GM21423 (cell line): ENCODE measurements around the gene NTM.

Experiments used
- ATAC-seq: cut with Tn5 transposase; IDR thresholded peaks from one replicate; pipeline ENCODE4 v1.9.1; 2021; ENCODE audit warnings: mild to moderate bottlenecking, moderate library complexity; ENCODE audit not compliant: unreplicated experiment

NTM gene

DNA sequence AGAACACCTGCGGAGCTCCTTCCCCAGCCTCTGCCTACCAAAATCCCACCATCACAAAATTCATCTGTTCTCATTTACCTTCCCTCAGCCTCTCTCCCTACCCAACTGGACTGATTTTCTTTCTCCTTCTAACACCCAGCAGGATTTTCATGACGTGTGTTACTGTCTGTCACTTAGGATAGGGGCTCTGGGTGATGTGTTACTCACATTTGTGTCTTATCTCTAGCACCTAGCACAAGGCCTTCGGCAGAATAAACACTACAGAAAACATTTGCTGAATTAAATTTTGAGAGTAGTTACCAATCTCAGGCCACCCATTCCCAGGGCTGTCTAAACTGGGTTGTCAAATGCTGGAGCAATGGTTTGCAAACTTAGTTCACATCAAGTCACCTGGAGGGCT lies 88.0 kb downstream of the NTM start:
- no peak for ATAC-seq

- ATAC-seq, result no peak
These were observed 90.5 kb downstream of the NTM start for GRCh38 chr11:131460931-131461330.

DNA sequence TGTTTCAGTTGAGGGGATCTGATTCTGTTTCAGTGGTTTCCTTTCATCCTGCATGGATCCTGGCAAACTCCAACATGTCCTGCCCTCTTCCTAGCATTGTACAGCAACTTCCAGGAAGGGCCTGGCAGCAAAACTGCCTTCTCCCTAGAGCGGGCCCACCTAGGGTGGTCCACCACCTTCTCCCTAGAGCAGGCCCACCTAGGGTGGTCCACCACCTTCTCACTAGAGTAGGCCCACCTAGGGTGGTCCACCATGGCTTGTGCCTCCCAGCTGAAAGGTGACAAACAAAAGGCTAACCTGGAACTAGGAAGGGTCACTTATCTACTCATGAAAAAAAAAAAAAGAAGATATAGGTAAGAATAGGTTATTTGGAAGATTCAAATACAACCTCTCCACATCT lies 92.2 kb downstream of the NTM start:
- no peak for ATAC-seq

- no peak for ATAC-seq
These were observed 92.7 kb downstream of the NTM start for GRCh38 chr11:131463162-131463561.

DNA sequence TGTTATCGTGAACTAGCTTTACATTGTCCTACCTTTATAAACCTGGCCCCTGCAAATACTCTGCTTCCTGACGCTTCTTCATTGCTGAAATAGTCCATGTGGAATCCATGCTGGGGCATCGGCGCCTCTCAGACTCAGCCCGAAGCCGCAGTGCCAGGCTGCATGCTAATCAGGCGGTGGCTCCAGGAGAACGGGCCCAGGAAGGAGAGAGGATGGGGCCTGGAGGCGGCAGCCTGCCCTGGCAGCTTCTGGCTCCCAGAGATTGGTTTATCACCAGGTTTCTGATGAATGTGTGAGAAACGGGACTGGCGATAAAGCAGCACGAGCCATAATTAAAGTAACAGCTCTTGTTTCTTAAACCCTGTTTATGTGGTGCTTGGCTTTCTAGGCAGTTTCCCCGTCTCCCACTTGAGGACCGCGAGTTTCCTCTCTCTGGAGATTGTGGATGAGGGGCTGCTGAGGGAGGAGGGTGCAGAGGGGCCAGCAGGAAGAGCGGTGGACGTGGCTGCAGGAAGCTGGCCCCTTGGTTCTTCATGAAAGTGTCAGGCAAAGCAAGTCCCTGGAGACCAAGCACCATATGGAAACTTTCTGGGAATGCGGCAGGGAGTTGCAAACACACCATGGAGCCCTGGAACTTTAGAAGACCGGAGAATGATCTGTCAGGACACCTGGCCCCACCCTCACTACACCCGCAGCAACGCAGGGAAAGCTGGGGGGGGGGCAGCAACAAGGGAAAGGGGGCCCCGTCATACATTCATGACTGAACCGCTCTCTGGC lies 93.4 kb downstream of the NTM start:
- ATAC-seq, result no peak

GRCh38 chr11:131464461-131464860 lies 94.0 kb downstream of the NTM start:
- ATAC-seq, result no peak

DNA sequence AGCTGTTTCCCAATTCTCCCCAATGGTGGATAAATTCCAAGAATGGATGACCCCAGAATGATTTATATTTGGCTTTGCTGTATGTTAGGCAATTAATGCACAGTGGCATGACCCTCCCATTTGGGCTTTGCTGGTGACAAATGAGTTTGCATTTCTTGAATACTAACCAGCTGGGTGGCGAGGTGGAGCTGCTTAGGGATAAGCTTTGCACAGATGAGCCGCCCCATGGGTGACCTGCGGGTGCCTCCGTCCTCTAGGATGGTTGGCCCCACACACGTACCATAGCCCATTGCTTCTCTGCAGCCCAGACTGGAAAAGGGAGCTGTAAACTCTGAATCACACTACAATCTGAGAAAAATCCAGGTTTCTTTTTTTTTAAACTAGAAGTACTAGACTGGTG lies 94.6 kb downstream of the NTM start:
- ATAC-seq, result no peak

GRCh38 chr11:131465746-131466145 lies 95.3 kb downstream of the NTM start:
- no peak for ATAC-seq

GRCh38 chr11:131467645-131468394 lies 97.4 kb downstream of the NTM start:
- ATAC-seq, result no peak

DNA sequence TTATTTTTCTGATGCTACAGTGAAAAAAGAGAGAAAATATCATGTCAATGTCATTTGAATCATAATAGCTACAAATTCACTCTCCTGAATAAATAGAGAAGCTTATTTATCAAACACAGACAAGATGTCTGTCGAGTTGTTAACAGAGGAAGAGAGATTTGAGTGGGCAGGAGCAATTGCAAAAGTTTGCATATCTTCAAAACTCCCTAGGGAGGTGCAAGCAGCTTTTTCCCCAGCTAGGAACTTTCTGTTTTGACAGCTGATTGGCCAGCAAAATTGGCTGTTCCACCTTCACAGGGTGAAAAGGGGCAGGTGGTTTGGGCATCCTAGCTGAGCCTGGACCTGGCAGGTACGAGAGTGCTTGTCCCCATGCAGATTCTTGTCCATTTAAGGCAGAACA lies 98.2 kb downstream of the NTM start:
- no peak for ATAC-seq

- no peak for ATAC-seq
These were observed 100.0 kb downstream of the NTM start for GRCh38 chr11:131470216-131470925.

GRCh38 chr11:131471976-131472375 lies 101.6 kb downstream of the NTM start:
- no peak for ATAC-seq

DNA sequence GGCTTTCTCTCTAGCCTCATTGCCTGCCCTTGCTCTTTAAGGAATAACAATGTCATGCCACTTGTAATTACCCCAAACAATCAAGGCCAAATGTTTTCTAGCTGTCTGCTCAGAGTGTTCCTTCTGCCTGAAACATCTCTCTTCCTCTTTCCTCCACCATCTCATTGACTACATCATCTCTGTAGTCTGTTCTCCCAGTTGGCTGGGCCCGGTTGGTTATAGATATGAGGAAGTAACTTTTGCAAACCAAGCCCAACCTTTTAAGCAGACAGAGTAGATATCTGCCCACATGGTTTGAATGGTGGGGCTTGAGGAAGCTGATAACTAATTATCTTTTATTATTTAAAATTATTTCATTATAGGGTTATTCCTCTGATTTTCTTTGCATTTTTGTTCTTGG lies 104.5 kb downstream of the NTM start:
- no peak for ATAC-seq

- ATAC-seq, result no peak
These were observed 105.9 kb downstream of the NTM start for GRCh38 chr11:131476266-131476665.

GRCh38 chr11:131478341-131478740 lies 107.9 kb downstream of the NTM start:
- no peak for ATAC-seq

- no peak for ATAC-seq
These were observed 110.9 kb downstream of the NTM start for GRCh38 chr11:131481303-131481702.

GRCh38 chr11:131481971-131482370 lies 111.6 kb downstream of the NTM start:
- no peak for ATAC-seq

DNA sequence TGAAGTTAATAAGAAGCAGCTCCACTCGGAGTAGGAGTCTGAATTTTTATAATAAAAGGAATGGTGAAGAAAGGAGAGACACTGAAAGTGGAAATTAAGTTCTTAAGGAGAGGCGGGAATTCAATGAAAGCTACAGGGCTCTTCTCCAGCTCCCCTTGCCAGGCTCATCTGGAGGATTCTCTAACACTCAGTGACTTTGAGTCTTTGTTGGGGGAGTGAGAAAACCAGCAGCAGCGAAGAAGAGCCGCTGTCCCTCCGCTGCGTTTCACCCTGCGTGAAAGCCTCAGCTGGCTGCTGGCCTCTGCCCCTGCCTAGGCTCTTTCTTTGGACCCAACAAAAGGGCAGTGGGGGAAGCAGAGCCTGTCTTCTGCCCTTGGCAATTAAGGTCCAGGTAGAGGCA lies 113.0 kb downstream of the NTM start:
- ATAC-seq, result no peak

- no peak for ATAC-seq
These were observed 113.5 kb downstream of the NTM start for GRCh38 chr11:131483877-131484276.

DNA sequence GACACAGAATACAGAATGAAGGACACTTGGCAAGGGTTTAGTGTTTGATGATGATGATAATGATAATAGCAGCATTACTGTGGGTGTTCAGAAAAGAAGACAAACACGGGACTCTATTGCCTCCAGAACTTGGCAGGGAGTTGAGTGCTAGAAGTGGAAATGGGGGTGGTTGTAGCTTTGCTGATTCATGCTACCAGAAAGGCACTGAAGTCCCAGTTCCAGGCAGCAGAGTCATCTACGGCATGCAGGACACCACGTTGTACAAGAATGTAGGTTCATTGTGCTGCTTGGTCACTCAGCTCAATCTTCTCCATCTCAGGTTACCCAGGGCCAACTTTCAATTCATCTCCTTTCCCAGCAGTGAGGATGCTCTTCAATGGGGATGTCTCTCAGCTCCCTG lies 115.7 kb downstream of the NTM start:
- ATAC-seq, result no peak

DNA sequence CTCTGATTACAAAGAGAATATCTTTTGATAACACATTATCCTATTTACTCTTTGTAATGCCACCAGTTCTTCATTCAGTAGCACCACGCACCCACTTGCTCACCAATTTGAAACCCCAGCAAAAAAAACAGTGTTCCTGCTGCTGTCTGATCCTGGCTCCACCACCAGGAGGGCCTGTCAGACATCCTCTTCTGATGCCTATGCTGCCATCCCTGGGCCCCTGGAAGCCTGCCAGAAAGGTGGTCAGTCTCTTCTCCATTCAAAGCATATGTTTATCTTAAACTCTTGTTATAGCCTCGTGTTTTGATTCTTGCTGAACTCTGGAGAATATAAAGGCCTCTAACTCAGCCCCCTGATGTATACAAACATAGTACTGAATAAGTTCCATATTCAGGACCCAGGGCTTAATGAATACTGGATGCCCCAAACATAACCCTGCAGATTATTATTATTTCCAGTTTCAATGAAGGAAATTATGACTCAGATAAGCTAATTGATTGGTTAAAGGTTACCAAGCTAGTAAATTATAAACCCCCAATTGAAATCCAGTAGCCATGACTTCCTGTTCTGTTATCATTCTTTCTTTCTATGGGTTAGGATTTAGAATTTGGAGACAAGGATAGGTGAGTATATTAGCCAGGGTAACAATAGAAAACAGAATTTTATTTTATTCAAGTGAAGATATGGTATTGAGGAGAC lies 116.7 kb downstream of the NTM start:
- no peak for ATAC-seq
